Measurements from ENCODE around the gene LCN6.

GRCh38 chr9:136723989-136724388 lies 24.3 kb downstream of the LCN6 start:
- no peak for TF ChIP-seq CTCF (IDR thresholded peaks at IDR 0.05; ENCODE audit: low read length)
- TF ChIP-seq EZH2 (optimal IDR thresholded peaks at IDR 0.05; ENCODE audit: low read depth, low read length), result no peak
- TF ChIP-seq EZH2phosphoT487 (IDR thresholded peaks at IDR 0.05; ENCODE audit: low read length), result no peak
